ENCODE measurements around the gene TMEM203. TPM values are rescaled to one million over a fixed set of nuclear protein-coding genes. Genes with fewer than 3 reads are reported as not detected.

The TMEM203 gene
- total and polyA plus RNA-seq, 2 of the 13 experiments (the other 11 are each of a cell fraction or from before 2014, with no cell fraction given), result 23.4 to 36.7 TPM

GRCh38 chr9:137235424-137236237 lies 30.2 kb upstream of the TMEM203 start (continued):
- TF ChIP-seq SMAD9 (CRISPR knock-in tag; IDR thresholded peaks at IDR 0.05), result no peak
- TF ChIP-seq ZKSCAN5 (CRISPR knock-in tag; IDR thresholded peaks at IDR 0.05), result no peak
- no peak for TF ChIP-seq SAFB2 (CRISPR knock-in tag; IDR thresholded peaks at IDR 0.05; ENCODE audit: borderline replicate concordance, low read depth)
- TF ChIP-seq ZNF546 (CRISPR knock-in tag; conservative IDR thresholded peaks at IDR 0.05), result peak; percentile 59
- peak; percentile 25; the same call in 1 of the 2 replicates for TF ChIP-seq ZNF768 (CRISPR knock-in tag; IDR thresholded peaks at IDR 0.05)
- TF ChIP-seq, protein P1, sequence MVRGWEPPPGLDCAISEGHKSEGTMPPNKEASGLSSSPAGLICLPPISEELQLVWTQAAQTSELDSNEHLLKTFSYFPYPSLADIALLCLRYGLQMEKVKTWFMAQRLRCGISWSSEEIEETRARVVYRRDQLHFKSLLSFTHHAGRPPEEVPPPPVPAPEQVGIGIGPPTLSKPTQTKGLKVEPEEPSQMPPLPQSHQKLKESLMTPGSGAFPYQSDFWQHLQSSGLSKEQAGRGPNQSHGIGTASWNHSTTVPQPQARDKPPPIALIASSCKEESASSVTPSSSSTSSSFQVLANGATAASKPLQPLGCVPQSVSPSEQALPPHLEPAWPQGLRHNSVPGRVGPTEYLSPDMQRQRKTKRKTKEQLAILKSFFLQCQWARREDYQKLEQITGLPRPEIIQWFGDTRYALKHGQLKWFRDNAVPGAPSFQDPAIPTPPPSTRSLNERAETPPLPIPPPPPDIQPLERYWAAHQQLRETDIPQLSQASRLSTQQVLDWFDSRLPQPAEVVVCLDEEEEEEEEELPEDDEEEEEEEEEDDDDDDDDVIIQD (CRISPR knock-in tag; IDR thresholded peaks at IDR 0.05; ENCODE audit: low read depth), result no peak
- peak; percentile 79; the same call in 1 of the 2 replicates for TF ChIP-seq ZNF790 (CRISPR knock-in tag; IDR thresholded peaks at IDR 0.05; ENCODE audit: borderline replicate concordance)
- TF ChIP-seq, protein P2, sequence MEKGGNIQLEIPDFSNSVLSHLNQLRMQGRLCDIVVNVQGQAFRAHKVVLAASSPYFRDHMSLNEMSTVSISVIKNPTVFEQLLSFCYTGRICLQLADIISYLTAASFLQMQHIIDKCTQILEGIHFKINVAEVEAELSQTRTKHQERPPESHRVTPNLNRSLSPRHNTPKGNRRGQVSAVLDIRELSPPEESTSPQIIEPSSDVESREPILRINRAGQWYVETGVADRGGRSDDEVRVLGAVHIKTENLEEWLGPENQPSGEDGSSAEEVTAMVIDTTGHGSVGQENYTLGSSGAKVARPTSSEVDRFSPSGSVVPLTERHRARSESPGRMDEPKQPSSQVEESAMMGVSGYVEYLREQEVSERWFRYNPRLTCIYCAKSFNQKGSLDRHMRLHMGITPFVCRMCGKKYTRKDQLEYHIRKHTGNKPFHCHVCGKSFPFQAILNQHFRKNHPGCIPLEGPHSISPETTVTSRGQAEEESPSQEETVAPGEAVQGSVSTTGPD (CRISPR knock-in tag; IDR thresholded peaks at IDR 0.05), result no peak
- TF ChIP-seq, protein P3, sequence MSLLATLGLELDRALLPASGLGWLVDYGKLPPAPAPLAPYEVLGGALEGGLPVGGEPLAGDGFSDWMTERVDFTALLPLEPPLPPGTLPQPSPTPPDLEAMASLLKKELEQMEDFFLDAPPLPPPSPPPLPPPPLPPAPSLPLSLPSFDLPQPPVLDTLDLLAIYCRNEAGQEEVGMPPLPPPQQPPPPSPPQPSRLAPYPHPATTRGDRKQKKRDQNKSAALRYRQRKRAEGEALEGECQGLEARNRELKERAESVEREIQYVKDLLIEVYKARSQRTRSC (CRISPR knock-in tag; IDR thresholded peaks at IDR 0.05; ENCODE audit: low read depth), result no peak
- TF ChIP-seq MIER2 (CRISPR knock-in tag; IDR thresholded peaks at IDR 0.05), result no peak
- no peak for TF ChIP-seq ZFYVE20 (CRISPR knock-in tag; IDR thresholded peaks at IDR 0.05; ENCODE audit: borderline replicate concordance, low read depth)
- no peak for TF ChIP-seq ZKSCAN1 (IDR thresholded peaks at IDR 0.05; ENCODE audit: low read length)
- no peak for TF ChIP-seq SP4 (CRISPR knock-in tag; IDR thresholded peaks at IDR 0.05)
- TF ChIP-seq ZNF558 (CRISPR knock-in tag; IDR thresholded peaks at IDR 0.05; ENCODE audit: borderline replicate concordance), result no peak
- TF ChIP-seq SP2 (CRISPR knock-in tag; IDR thresholded peaks at IDR 0.05), result peak; percentile 29; the same call in 1 of the 2 replicates
- TF ChIP-seq ELF4 (CRISPR knock-in tag; IDR thresholded peaks at IDR 0.05; ENCODE audit: borderline replicate concordance), result no peak
- no peak for TF ChIP-seq ZNF7 (CRISPR knock-in tag; IDR thresholded peaks at IDR 0.05)
- no peak for TF ChIP-seq SIX1 (CRISPR knock-in tag; IDR thresholded peaks at IDR 0.05; ENCODE audit: borderline replicate concordance)
- no peak for TF ChIP-seq THYN1 (CRISPR knock-in tag; IDR thresholded peaks at IDR 0.05; ENCODE audit: borderline replicate concordance, low read depth)
- TF ChIP-seq, protein P4, sequence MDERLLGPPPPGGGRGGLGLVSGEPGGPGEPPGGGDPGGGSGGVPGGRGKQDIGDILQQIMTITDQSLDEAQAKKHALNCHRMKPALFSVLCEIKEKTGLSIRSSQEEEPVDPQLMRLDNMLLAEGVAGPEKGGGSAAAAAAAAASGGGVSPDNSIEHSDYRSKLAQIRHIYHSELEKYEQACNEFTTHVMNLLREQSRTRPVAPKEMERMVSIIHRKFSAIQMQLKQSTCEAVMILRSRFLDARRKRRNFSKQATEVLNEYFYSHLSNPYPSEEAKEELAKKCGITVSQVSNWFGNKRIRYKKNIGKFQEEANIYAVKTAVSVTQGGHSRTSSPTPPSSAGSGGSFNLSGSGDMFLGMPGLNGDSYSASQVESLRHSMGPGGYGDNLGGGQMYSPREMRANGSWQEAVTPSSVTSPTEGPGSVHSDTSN (CRISPR knock-in tag; IDR thresholded peaks at IDR 0.05), result no peak
- TF ChIP-seq EZH2 (conservative IDR thresholded peaks at IDR 0.05; ENCODE audit: low read depth, low read length), result no peak
- TF ChIP-seq, protein P5, sequence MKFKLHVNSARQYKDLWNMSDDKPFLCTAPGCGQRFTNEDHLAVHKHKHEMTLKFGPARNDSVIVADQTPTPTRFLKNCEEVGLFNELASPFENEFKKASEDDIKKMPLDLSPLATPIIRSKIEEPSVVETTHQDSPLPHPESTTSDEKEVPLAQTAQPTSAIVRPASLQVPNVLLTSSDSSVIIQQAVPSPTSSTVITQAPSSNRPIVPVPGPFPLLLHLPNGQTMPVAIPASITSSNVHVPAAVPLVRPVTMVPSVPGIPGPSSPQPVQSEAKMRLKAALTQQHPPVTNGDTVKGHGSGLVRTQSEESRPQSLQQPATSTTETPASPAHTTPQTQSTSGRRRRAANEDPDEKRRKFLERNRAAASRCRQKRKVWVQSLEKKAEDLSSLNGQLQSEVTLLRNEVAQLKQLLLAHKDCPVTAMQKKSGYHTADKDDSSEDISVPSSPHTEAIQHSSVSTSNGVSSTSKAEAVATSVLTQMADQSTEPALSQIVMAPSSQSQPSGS (CRISPR knock-in tag; IDR thresholded peaks at IDR 0.05), result no peak
- TF ChIP-seq ARHGAP35 (CRISPR knock-in tag; IDR thresholded peaks at IDR 0.05; ENCODE audit: borderline replicate concordance), result no peak
- TF ChIP-seq ZNF547 (CRISPR knock-in tag; IDR thresholded peaks at IDR 0.05), result no peak; the same call in none of the 2 replicates
